Stomach (tissue), 4 donors: Measurements from ENCODE around the gene FLCN.

Experiments used
- CTCF ChIP-seq, 7 experiments: fragments of 450-650 bp in 4 of 7; fragments of 200-600 bp in 3 of 7; sonication (generic) in 3 of 7; IDR thresholded peaks; one replicate each; pipeline ENCODE4 v1.5.1; 2016 to 2019; ENCODE audit warnings: antibody characterized with exemption in 7 of 7, control low read depth in 2 of 7, mild to moderate bottlenecking in 1 of 7
- EP300 ChIP-seq: sonication (generic); formaldehyde crosslinking; IDR thresholded peaks from one replicate; pipeline ENCODE4 v1.6.1; 2017; ENCODE audit warnings: antibody characterized with exemption

GRCh38 chr17:17206913-17207335, 30.0 kb downstream of the FLCN start:
- no peak for TF ChIP-seq CTCF (IDR thresholded peaks at IDR 0.05)
- no peak for TF ChIP-seq EP300
